Stimulated activated CD8-positive, alpha-beta memory T cell treated with anti-CD3 and anti-CD28 coated beads, Interleukin-15, amount 100 ng/mL, for 1 hour (primary cell): Measurements from ENCODE around the gene SEC22A.

Source experiments
- DNase-seq: peaks from one replicate; pipeline ENCODE4 v3.0.0-alpha.2; 2020; ENCODE audit warnings: low read depth

SEC22A gene

GRCh38 chr3:123263941-123264340 lies 62.2 kb downstream of the SEC22A start:
- DNase-seq = no peak

GRCh38 chr3:123267821-123268220 lies 66.1 kb downstream of the SEC22A start:
- no peak for DNase-seq

GRCh38 chr3:123270818-123271217 lies 69.1 kb downstream of the SEC22A start:
- no peak for DNase-seq

- DNase-seq = no peak
These were observed 69.9 kb downstream of the SEC22A start for GRCh38 chr3:123271466-123272159.

- no peak for DNase-seq
These were observed 70.8 kb downstream of the SEC22A start for GRCh38 chr3:123272547-123272946.

- DNase-seq = no peak
These were observed 73.9 kb downstream of the SEC22A start for GRCh38 chr3:123275691-123276090.

- DNase-seq = no peak
These were observed 74.7 kb downstream of the SEC22A start for GRCh38 chr3:123276346-123277006.

- DNase-seq = no peak
These were observed 75.4 kb downstream of the SEC22A start for GRCh38 chr3:123277106-123277505.

GRCh38 chr3:123278446-123278845 lies 76.7 kb downstream of the SEC22A start:
- DNase-seq = no peak

- no peak for DNase-seq
These were observed 77.4 kb downstream of the SEC22A start for GRCh38 chr3:123279121-123279520.

GRCh38 chr3:123281406-123281805 lies 79.7 kb downstream of the SEC22A start:
- no peak for DNase-seq

- no peak for DNase-seq
These were observed 80.2 kb downstream of the SEC22A start for GRCh38 chr3:123281929-123282328.

GRCh38 chr3:123282461-123282860 lies 80.7 kb downstream of the SEC22A start:
- no peak for DNase-seq

- DNase-seq = no peak
These were observed 81.3 kb downstream of the SEC22A start for GRCh38 chr3:123283074-123283473.

GRCh38 chr3:123283657-123284398 lies 82.1 kb downstream of the SEC22A start:
- DNase-seq = no peak

GRCh38 chr3:123284399-123285010 lies 82.8 kb downstream of the SEC22A start:
- no peak for DNase-seq

- DNase-seq = no peak
These were observed 83.3 kb downstream of the SEC22A start for GRCh38 chr3:123285066-123285465.

GRCh38 chr3:123285479-123285878 lies 83.7 kb downstream of the SEC22A start:
- DNase-seq = no peak

GRCh38 chr3:123285931-123286307 lies 84.2 kb downstream of the SEC22A start:
- no peak for DNase-seq

- no peak for DNase-seq
These were observed 84.7 kb downstream of the SEC22A start for GRCh38 chr3:123286308-123287023.

- no peak for DNase-seq
These were observed 85.6 kb downstream of the SEC22A start for GRCh38 chr3:123287051-123287961.
